Transverse colon (tissue), 3 donors: ENCODE measurements around the gene UGT1A5.

Experiments used
- POLR2A ChIP-seq: fragments of 450-650 bp; IDR thresholded peaks from one replicate; pipeline ENCODE4 v1.6.1; 2016; ENCODE audit warnings: antibody characterized with exemption, mild to moderate bottlenecking, moderate library complexity
- TF ChIP-seq, protein P1 (sequence below), 5 experiments: fragments of 200-600 bp in 3 of 5; fragments of 450-650 bp in 2 of 5; sonication (generic) in 3 of 5; IDR thresholded peaks; 1 replicate in 2 of 5; 2 replicates in 3 of 5; pipeline ENCODE4 v1.5.1; 2016 to 2017; ENCODE audit warnings: antibody characterized with exemption in 5 of 5, inconsistent platforms in 3 of 5, mild to moderate bottlenecking in 2 of 5, moderate library complexity in 1 of 5

DNA sequence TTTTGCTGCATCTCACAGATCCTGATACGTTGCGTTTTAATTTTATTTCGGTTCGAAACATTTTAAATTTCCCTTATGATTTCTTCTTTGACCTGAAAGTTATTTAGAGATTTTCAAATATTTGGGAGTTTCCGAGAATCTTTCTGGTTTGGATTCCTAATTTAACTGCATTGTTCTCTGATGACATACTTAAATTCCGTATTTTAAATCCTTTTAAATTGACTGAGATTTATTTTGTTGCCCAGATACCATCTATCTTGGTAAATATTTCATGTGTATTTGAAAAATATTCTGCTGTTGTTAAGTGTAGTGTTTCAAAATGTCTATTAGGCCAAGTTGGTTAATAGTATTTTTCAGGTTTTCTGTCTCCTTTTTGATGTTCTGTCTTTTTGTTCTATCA is 103.2 kb downstream of the UGT1A5 start:
- TF ChIP-seq, protein P1, sequence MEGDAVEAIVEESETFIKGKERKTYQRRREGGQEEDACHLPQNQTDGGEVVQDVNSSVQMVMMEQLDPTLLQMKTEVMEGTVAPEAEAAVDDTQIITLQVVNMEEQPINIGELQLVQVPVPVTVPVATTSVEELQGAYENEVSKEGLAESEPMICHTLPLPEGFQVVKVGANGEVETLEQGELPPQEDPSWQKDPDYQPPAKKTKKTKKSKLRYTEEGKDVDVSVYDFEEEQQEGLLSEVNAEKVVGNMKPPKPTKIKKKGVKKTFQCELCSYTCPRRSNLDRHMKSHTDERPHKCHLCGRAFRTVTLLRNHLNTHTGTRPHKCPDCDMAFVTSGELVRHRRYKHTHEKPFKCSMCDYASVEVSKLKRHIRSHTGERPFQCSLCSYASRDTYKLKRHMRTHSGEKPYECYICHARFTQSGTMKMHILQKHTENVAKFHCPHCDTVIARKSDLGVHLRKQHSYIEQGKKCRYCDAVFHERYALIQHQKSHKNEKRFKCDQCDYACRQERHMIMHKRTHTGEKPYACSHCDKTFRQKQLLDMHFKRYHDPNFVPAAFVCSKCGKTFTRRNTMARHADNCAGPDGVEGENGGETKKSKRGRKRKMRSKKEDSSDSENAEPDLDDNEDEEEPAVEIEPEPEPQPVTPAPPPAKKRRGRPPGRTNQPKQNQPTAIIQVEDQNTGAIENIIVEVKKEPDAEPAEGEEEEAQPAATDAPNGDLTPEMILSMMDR (IDR thresholded peaks at IDR 0.05), result no peak
- no peak for TF ChIP-seq POLR2A
